ENCODE results near the gene CENPV.

CENPV gene

DNA sequence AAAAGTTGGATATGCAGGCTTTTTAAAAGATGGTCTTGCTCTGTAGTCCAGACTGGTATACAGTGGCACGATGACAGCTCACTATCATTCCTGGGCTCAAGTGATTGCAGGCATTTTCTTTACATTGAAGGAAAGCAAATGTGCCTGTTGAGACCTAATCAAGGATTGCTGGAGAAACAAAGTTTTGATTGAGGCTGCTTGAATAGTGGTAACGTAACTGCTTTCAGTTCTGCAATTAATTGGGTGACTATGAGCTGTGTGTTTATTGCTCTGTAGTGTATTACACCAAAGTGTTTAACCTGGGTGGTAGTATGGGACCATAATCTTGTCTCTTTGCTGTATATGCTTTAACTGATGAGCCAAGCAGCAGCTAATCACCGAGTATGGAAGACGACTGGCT lies 29.9 kb upstream of the CENPV start:
- Histone ChIP-seq H4K20me1 (ENCODE audit: insufficient read depth, low read length) (no peaks in the 10 kb centered on the region), H3K27me3 (replicated peaks; ENCODE audit: insufficient read depth, low read length) (no peaks in the 10 kb centered on the region), H3K4me1 (ENCODE audit: low read length) (no peaks in the 10 kb centered on the region), H3K79me2 (ENCODE audit: low read length) (peaks cover 12% of the 10 kb centered on the region), H3K9ac (ENCODE audit: low read length) (no peak overlapping the region), H3K9me2 (replicated peaks; ENCODE audit: insufficient read depth, low read length) (no peaks in the 10 kb centered on the region), H3K4me2 (ENCODE audit: low read depth, low read length) (no peak overlapping the region), H3F3A (ENCODE audit: insufficient read depth, low read length) (peaks cover 14% of the 10 kb centered on the region; the same call in 1 of the 2 replicates), H2AFZ (ENCODE audit: low read length) (no peak overlapping the region), H3K36me3 (replicated peaks; ENCODE audit: insufficient read depth, low read length) (no peaks in the 10 kb centered on the region; the same call in 1 of the 2 replicates), H3K9me3 (replicated peaks; ENCODE audit: insufficient read depth, low read length) (no peaks in the 10 kb centered on the region), H3K4me3 (ENCODE audit: low read length) (no peak overlapping the region), H3K27ac (ENCODE audit: low read length) (no peak overlapping the region)
- DNase-seq: no peak
- TF ChIP-seq EZH2phosphoT487 (IDR thresholded peaks at IDR 0.05; ENCODE audit: low read length) (no peak), CTCF (IDR thresholded peaks at IDR 0.05; ENCODE audit: low read length) (no peak), EZH2 (optimal IDR thresholded peaks at IDR 0.05; ENCODE audit: low read depth, low read length) (no peak)

DNA sequence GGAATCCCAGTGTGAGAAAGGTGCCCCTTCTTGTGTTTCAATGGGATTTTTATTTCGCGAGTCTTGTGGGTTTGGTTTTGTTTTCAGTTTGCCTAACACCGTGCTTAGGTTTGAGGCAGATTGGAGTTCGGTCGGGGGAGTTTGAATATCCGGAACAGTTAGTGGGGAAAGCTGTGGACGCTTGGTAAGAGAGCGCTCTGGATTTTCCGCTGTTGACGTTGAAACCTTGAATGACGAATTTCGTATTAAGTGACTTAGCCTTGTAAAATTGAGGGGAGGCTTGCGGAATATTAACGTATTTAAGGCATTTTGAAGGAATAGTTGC lies 28.2 kb upstream of the CENPV start:
- DNase-seq: no peak
- H2AFZ ChIP-seq (ENCODE audit: low read length): peak overlapping the region; percentile 44; the same call in 1 of the 2 replicates

DNA sequence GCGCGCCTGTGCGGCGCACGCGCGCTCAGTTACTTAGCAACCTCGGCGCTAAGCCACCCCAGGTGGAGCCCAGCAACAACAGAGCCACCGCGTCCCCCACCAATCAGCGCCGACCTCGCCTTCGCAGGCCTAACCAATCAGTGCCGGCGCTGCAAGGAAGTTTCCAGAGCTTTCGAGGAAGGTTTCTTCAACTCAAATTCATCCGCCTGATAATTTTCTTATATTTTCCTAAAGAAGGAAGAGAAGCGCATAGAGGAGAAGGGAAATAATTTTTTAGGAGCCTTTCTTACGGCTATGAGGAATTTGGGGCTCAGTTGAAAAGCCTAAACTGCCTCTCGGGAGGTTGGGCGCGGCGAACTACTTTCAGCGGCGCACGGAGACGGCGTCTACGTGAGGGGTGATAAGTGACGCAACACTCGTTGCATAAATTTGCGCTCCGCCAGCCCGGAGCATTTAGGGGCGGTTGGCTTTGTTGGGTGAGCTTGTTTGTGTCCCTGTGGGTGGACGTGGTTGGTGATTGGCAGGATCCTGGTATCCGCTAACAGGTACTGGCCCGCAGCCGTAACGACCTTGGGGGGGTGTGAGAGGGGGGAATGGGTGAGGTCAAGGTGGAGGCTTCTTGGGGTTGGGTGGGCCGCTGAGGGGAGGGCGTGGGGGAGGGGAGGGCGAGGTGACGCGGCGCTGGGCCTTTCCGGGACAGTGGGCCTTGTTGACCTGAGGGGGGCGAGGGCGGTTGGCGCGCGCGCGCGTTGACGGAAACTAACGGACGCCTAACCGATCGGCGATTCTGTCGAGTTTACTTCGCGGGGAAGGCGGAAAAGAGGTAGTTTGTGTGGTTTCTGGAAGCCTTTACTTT lies 27.6 kb upstream of the CENPV start, which contains the start of gene UBB:
Gene UBB, plus strand, starts transcription at position 452 of the 856 bp plus-strand sequence. CDS start 817 bp downstream, outside the sequence.
- Histone ChIP-seq H3K4me2 (ENCODE audit: low read depth, low read length) (peak within 1 kb of the TSS; percentile 51), H3K27me3 (replicated peaks; ENCODE audit: insufficient read depth, low read length) (no peaks in the 10 kb centered on the region), H3K4me1 (ENCODE audit: low read length) (no peaks in the 10 kb centered on the region), H3K9me3 (replicated peaks; ENCODE audit: insufficient read depth, low read length) (no peaks in the 10 kb centered on the region), H3K36me3 (replicated peaks; ENCODE audit: insufficient read depth, low read length) (no peaks in the 10 kb centered on the region; the same call in 1 of the 2 replicates), H3K9ac (ENCODE audit: low read length) (peak within 1 kb of the TSS; percentile 75), H3F3A (ENCODE audit: insufficient read depth, low read length) (peaks cover 14% of the 10 kb centered on the region; the same call in 1 of the 2 replicates), H4K20me1 (ENCODE audit: insufficient read depth, low read length) (no peaks in the 10 kb centered on the region), H3K9me2 (replicated peaks; ENCODE audit: insufficient read depth, low read length) (no peaks in the 10 kb centered on the region), H3K79me2 (ENCODE audit: low read length) (peaks cover 12% of the 10 kb centered on the region), H3K4me3 (ENCODE audit: low read length) (peak within 1 kb of the TSS; percentile 76), H3K27ac (ENCODE audit: low read length) (peak within 1 kb of the TSS; percentile 79), H2AFZ (ENCODE audit: low read length) (peak within 1 kb of the TSS; percentile 98)
- DNase-seq: peak; percentile 98
- no peak for TF ChIP-seq EZH2phosphoT487 (IDR thresholded peaks at IDR 0.05; ENCODE audit: low read length)
- no peak for TF ChIP-seq CTCF (IDR thresholded peaks at IDR 0.05; ENCODE audit: low read length)
- TF ChIP-seq EZH2 (optimal IDR thresholded peaks at IDR 0.05; ENCODE audit: low read depth, low read length): no peak

More for the DNA sequence above, 28.2 kb upstream of the CENPV start:
- Histone ChIP-seq H3K79me2 (ENCODE audit: low read length) (peaks cover 12% of the 10 kb centered on the region), H3F3A (ENCODE audit: insufficient read depth, low read length) (peaks cover 14% of the 10 kb centered on the region; the same call in 1 of the 2 replicates), H3K27ac (ENCODE audit: low read length) (peak overlapping the region; percentile 79; the same call in 1 of the 2 replicates), H3K9me3 (replicated peaks; ENCODE audit: insufficient read depth, low read length) (no peaks in the 10 kb centered on the region), H3K36me3 (replicated peaks; ENCODE audit: insufficient read depth, low read length) (no peaks in the 10 kb centered on the region; the same call in 1 of the 2 replicates), H3K4me2 (ENCODE audit: low read depth, low read length) (peak overlapping the region; percentile 42), H3K4me1 (ENCODE audit: low read length) (no peaks in the 10 kb centered on the region), H3K9me2 (replicated peaks; ENCODE audit: insufficient read depth, low read length) (no peaks in the 10 kb centered on the region), H3K4me3 (ENCODE audit: low read length) (peak overlapping the region; percentile 76), H3K9ac (ENCODE audit: low read length) (peak overlapping the region; percentile 75), H4K20me1 (ENCODE audit: insufficient read depth, low read length) (no peaks in the 10 kb centered on the region), H3K27me3 (replicated peaks; ENCODE audit: insufficient read depth, low read length) (no peaks in the 10 kb centered on the region)
- TF ChIP-seq EZH2 (optimal IDR thresholded peaks at IDR 0.05; ENCODE audit: low read depth, low read length) (no peak), CTCF (IDR thresholded peaks at IDR 0.05; ENCODE audit: low read length) (no peak), EZH2phosphoT487 (IDR thresholded peaks at IDR 0.05; ENCODE audit: low read length) (no peak)
